Activated CD4-positive, CD25-positive, alpha-beta regulatory T cell treated with anti-CD3 and anti-CD28 coated beads, Interleukin-2, amount 50 U/mL, for 72 hours (primary cell): Measurements from ENCODE around the gene FMR1NB.

Experiments
- DNase-seq: peaks from one replicate; pipeline ENCODE4 v3.0.0; 2021

Gene FMR1NB

GRCh38 chrX:147981038-147981752, at the start of gene FMR1NB:
Gene FMR1NB (plus strand): TSS chrX:147981337. CDS start chrX:147981403, 66 bp downstream.
- no peak for DNase-seq

GRCh38 chrX:147933815-147934214, 47.3 kb upstream of the FMR1NB start:
- no peak for DNase-seq

GRCh38 chrX:147935156-147935758, 45.9 kb upstream of the FMR1NB start:
- no peak for DNase-seq

GRCh38 chrX:147945286-147945685, 35.9 kb upstream of the FMR1NB start:
- DNase-seq, result no peak

- no peak for DNase-seq
Observed at GRCh38 chrX:147948531-147948930, 32.6 kb upstream of the FMR1NB start.

- no peak for DNase-seq
Observed at GRCh38 chrX:147950352-147950751, 30.8 kb upstream of the FMR1NB start.

GRCh38 chrX:147953976-147954375, 27.2 kb upstream of the FMR1NB start:
- no peak for DNase-seq

- DNase-seq, result no peak
Observed at GRCh38 chrX:147957291-147957690, 23.8 kb upstream of the FMR1NB start.

GRCh38 chrX:147958291-147958690, 22.8 kb upstream of the FMR1NB start:
- DNase-seq, result no peak

GRCh38 chrX:147960722-147961121, 20.4 kb upstream of the FMR1NB start:
- DNase-seq, result no peak

- DNase-seq, result no peak
Observed at GRCh38 chrX:147962476-147962875, 18.7 kb upstream of the FMR1NB start.

- DNase-seq, result no peak
Observed at GRCh38 chrX:147978931-147979330, 2.2 kb upstream of the FMR1NB start.

- no peak for DNase-seq
Observed at GRCh38 chrX:148020329-148020728, 39.2 kb downstream of the FMR1NB start.

- DNase-seq, result no peak
Observed at GRCh38 chrX:148024425-148025148, 43.5 kb downstream of the FMR1NB start.

GRCh38 chrX:148035380-148035779, 54.2 kb downstream of the FMR1NB start:
- DNase-seq, result no peak

- no peak for DNase-seq
Observed at GRCh38 chrX:148037020-148037419, 55.9 kb downstream of the FMR1NB start.

- no peak for DNase-seq
Observed at GRCh38 chrX:148043271-148043855, 62.2 kb downstream of the FMR1NB start.

GRCh38 chrX:148047200-148047599, 66.1 kb downstream of the FMR1NB start:
- no peak for DNase-seq

- no peak for DNase-seq
Observed at GRCh38 chrX:148049441-148049840, 68.3 kb downstream of the FMR1NB start.

- no peak for DNase-seq
Observed at GRCh38 chrX:148051973-148052372, 70.8 kb downstream of the FMR1NB start.

- no peak for DNase-seq
Observed at GRCh38 chrX:148067285-148067684, 86.1 kb downstream of the FMR1NB start.

GRCh38 chrX:148069759-148070503, 88.8 kb downstream of the FMR1NB start:
- DNase-seq, result no peak

- no peak for DNase-seq
Observed at GRCh38 chrX:148070504-148070877, 89.4 kb downstream of the FMR1NB start.
